Measurements from ENCODE around the gene PPIB. TPM values are rescaled to one million over a fixed set of nuclear protein-coding genes. Genes with fewer than 3 reads are reported as not detected.

Gene PPIB
- total RNA-seq, 1 donor = 811 TPM

- no peak for TF ChIP-seq CTCF (IDR thresholded peaks at IDR 0.05; ENCODE audit: insufficient read depth, low read length)
- H3K4me3 ChIP-seq (ENCODE audit: low read depth, low read length) = no peak overlapping the region
- DNase-seq (ENCODE audit: low read depth) = no peak
Measured at GRCh38 chr15:64146520-64146884, 16.3 kb downstream of the PPIB start.

- DNase-seq (ENCODE audit: low read depth) = no peak
- no peak for TF ChIP-seq CTCF (IDR thresholded peaks at IDR 0.05; ENCODE audit: insufficient read depth, low read length)
- no peak overlapping the region for H3K4me3 ChIP-seq (ENCODE audit: low read depth, low read length)
Measured at GRCh38 chr15:64146041-64146440, 16.8 kb downstream of the PPIB start.

- no peak for DNase-seq (ENCODE audit: low read depth)
- TF ChIP-seq CTCF (IDR thresholded peaks at IDR 0.05; ENCODE audit: insufficient read depth, low read length) = no peak
- no peak overlapping the region for H3K4me3 ChIP-seq (ENCODE audit: low read depth, low read length)
Measured at GRCh38 chr15:64144565-64145281, 18.1 kb downstream of the PPIB start.

DNA sequence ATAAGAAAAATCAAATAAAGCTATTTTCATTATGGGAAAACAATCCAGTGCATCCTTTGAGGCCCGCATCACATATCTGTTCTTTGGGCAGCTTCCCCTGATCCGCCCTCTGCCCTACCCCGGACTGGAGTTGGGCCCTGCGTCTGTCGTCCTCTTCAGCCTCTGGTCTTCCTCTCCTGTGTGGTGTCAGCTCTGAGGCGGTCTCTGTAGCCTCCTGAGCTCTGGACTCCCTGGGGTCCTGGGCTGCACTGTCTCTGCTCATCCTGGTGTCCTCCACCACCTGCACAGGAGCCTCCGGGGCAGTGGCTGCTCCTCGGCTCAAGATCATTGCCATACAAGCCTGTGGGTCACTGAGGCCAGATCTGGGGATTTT lies 18.6 kb downstream of the PPIB start:
- no peak for DNase-seq (ENCODE audit: low read depth)
- no peak for TF ChIP-seq CTCF (IDR thresholded peaks at IDR 0.05; ENCODE audit: insufficient read depth, low read length)
- H3K4me3 ChIP-seq (ENCODE audit: low read depth, low read length) = no peak overlapping the region

DNA sequence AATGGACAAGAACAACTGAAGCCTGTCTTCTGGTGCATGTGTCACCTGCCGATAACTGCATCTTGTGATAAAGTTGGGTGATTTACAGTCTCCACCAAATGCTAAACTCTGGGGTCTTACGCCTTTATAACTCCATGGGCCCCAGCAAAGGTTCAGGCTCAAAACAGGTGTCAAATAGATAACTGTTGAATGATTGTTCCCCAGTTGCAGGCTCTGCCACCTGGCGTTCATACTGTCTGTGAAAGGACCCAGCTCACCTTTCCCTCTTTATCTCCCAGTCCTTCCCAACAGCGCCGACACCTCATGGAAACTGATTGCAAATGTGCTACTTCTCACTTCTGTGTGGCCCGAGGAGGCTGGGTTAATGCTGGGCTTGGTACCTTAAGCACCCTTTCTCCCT lies 19.5 kb downstream of the PPIB start:
- DNase-seq (ENCODE audit: low read depth) = no peak
- H3K4me3 ChIP-seq (ENCODE audit: low read depth, low read length) = no peak overlapping the region
- no peak for TF ChIP-seq CTCF (IDR thresholded peaks at IDR 0.05; ENCODE audit: insufficient read depth, low read length)

GRCh38 chr15:64141798-64142512 lies 20.9 kb downstream of the PPIB start:
- no peak overlapping the region for H3K4me3 ChIP-seq (ENCODE audit: low read depth, low read length)
- no peak for TF ChIP-seq CTCF (IDR thresholded peaks at IDR 0.05; ENCODE audit: insufficient read depth, low read length)
- DNase-seq (ENCODE audit: low read depth) = no peak
